GM12892 (cell line): Measurements from ENCODE around the gene METTL25.

Experiments used
- POLR2A ChIP-seq: IDR thresholded peaks from 2 replicates; pipeline ENCODE4 v1.6.1; 2011; ENCODE audit warnings: low read depth, low read length, control low read depth
- POLR2AphosphoS5 ChIP-seq: IDR thresholded peaks from 2 replicates; pipeline ENCODE4 v1.6.1; 2011; ENCODE audit warnings: low read depth, low read length, control low read depth

DNA sequence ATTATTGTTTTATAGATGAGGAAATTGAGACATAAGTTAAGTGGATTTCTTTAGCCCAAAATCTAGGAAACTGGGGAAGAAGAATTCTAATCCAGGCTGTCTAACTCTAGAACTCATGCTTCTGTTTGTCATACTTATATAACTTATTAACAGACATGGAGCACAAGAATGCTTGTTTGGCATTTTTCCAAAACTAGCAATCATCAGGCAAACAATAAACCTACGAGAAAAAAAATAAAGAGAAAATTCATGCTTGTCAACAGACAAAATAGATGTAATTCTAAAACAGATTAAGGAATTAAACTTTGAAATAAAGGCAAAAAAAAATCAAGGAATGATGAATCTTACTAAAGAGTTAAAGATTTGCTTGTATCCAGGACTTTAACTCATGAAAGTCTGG, 103.1 kb downstream of the METTL25 start:
- TF ChIP-seq POLR2A (no peak), POLR2AphosphoS5 (no peak)
